ENCODE data around the gene ZNF76. TPM values are rescaled to one million over a fixed set of nuclear protein-coding genes. Genes with fewer than 3 reads are reported as not detected.

The ZNF76 gene
- total and polyA plus RNA-seq, 2 of the 13 experiments (the other 11 are each of a cell fraction or from before 2014, with no cell fraction given), result 13.2 to 26.4 TPM

- TF ChIP-seq MBNL3 (CRISPR knock-in tag; conservative IDR thresholded peaks at IDR 0.05), result no peak
- no peak for TF ChIP-seq ZNF225 (CRISPR knock-in tag; IDR thresholded peaks at IDR 0.05)
- TF ChIP-seq ZNF776 (CRISPR knock-in tag; IDR thresholded peaks at IDR 0.05), result no peak
- TF ChIP-seq RBM39 (IDR thresholded peaks at IDR 0.05; ENCODE audit: low read depth, low read length, poor library complexity, severe bottlenecking), result no peak
- no peak for TF ChIP-seq ZNF713 (CRISPR knock-in tag; IDR thresholded peaks at IDR 0.05)
- no peak for TF ChIP-seq HNRNPH1 (optimal IDR thresholded peaks at IDR 0.05; ENCODE audit: low read depth, low read length)
- no peak for TF ChIP-seq E2F1 (CRISPR knock-in tag; IDR thresholded peaks at IDR 0.05)
- TF ChIP-seq ZNF30 (CRISPR knock-in tag; IDR thresholded peaks at IDR 0.05), result peak; percentile 61; the same call in 1 of the 2 replicates
- TF ChIP-seq TCF7L2 (IDR thresholded peaks at IDR 0.05; ENCODE audit: low read depth, low read length), result no peak
- TF ChIP-seq PHB2 (IDR thresholded peaks at IDR 0.05; ENCODE audit: partially characterized antibody), result no peak
- TF ChIP-seq SMC3 (IDR thresholded peaks at IDR 0.05; ENCODE audit: low read length), result no peak
- 0 out of 2 replicates have a peak, but pooled peaks have one; percentile 32 for TF ChIP-seq ZNF550 (CRISPR knock-in tag; IDR thresholded peaks at IDR 0.05; ENCODE audit: borderline replicate concordance)
- TF ChIP-seq REXO4 (CRISPR knock-in tag; IDR thresholded peaks at IDR 0.05; ENCODE audit: borderline replicate concordance), result no peak
- TF ChIP-seq HNF4G (IDR thresholded peaks at IDR 0.05; ENCODE audit: borderline replicate concordance, low read depth, low read length), result no peak
- no peak for TF ChIP-seq HNF4G (CRISPR knock-in tag; IDR thresholded peaks at IDR 0.05; ENCODE audit: borderline replicate concordance, low read depth)
- peak; percentile 63 for TF ChIP-seq ELF1 (CRISPR knock-in tag; IDR thresholded peaks at IDR 0.05)
- no peak for TF ChIP-seq HES4 (CRISPR knock-in tag; IDR thresholded peaks at IDR 0.05; ENCODE audit: borderline replicate concordance)
- no peak for TF ChIP-seq SIX1 (CRISPR knock-in tag; IDR thresholded peaks at IDR 0.05; ENCODE audit: borderline replicate concordance)
- no peak for TF ChIP-seq ZNF318 (CRISPR knock-in tag; IDR thresholded peaks at IDR 0.05)
- TF ChIP-seq POLR2G (IDR thresholded peaks at IDR 0.05; ENCODE audit: low read depth, low read length), result no peak
Observed at GRCh38 chr6:35328108-35328723, 68.7 kb downstream of the ZNF76 start (continued).
